Ishikawa (cell line): Measurements from ENCODE around the gene TTLL6.

ENCODE experiments used
- CREB1 ChIP-seq: IDR thresholded peaks from 2 replicates; pipeline ENCODE4 v1.6.1; 2012; ENCODE audit warnings: low read depth
- EP300 ChIP-seq: IDR thresholded peaks from 2 replicates; pipeline ENCODE4 v1.6.1; 2012; ENCODE audit warnings: borderline replicate concordance
- FOXM1 ChIP-seq: IDR thresholded peaks from 2 replicates; pipeline ENCODE4 v1.6.1; 2012; ENCODE audit warnings: low read depth, borderline replicate concordance
- MAX ChIP-seq: IDR thresholded peaks from 2 replicates; pipeline ENCODE4 v1.6.1; 2012
- NFIC ChIP-seq: IDR thresholded peaks from 2 replicates; pipeline ENCODE4 v1.6.1; 2012
- RAD21 ChIP-seq: IDR thresholded peaks from 2 replicates; pipeline ENCODE4 v1.6.1; 2012; ENCODE audit warnings: low read depth
- REST ChIP-seq: IDR thresholded peaks from 2 replicates; pipeline ENCODE4 v1.6.1; 2012; ENCODE audit warnings: low read depth, mild to moderate bottlenecking
- TAF1 ChIP-seq: IDR thresholded peaks from 2 replicates; pipeline ENCODE4 v1.6.1; 2012; ENCODE audit warnings: low read depth, mild to moderate bottlenecking
- TCF12 ChIP-seq: IDR thresholded peaks from 2 replicates; pipeline ENCODE4 v1.6.1; 2012; ENCODE audit warnings: low read depth
- TEAD4 ChIP-seq: IDR thresholded peaks from 2 replicates; pipeline ENCODE4 v1.6.1; 2012
- USF1 ChIP-seq: IDR thresholded peaks from 2 replicates; pipeline ENCODE4 v1.6.1; 2012
- YY1 ChIP-seq: IDR thresholded peaks from 2 replicates; pipeline ENCODE4 v1.6.1; 2012; ENCODE audit warnings: low read depth
- ZBTB7A ChIP-seq: IDR thresholded peaks from 2 replicates; pipeline ENCODE4 v1.6.1; 2012; ENCODE audit warnings: low read depth

- TF ChIP-seq RAD21, result no peak
- TF ChIP-seq REST, result no peak
- no peak for TF ChIP-seq EP300
- TF ChIP-seq CREB1, result no peak
- TF ChIP-seq USF1, result no peak
- TF ChIP-seq TCF12, result no peak
- no peak for TF ChIP-seq TAF1
- no peak for TF ChIP-seq FOXM1
- TF ChIP-seq NFIC, result no peak
- TF ChIP-seq YY1, result no peak
- no peak for TF ChIP-seq MAX
- TF ChIP-seq TEAD4, result no peak
- TF ChIP-seq ZBTB7A, result no peak
Measured at GRCh38 chr17:48790607-48791127, 26.4 kb downstream of the TTLL6 start.
